GM12875 (cell line): ENCODE measurements around the gene CDH4.

Source experiments
- H3K4me3 ChIP-seq: one replicate; pipeline ENCODE4 v1.5.1; 2011; ENCODE audit warnings: low read depth, low read length, control low read depth
- TF ChIP-seq, protein P1 (sequence below): IDR thresholded peaks from 2 replicates; pipeline ENCODE4 v1.5.1; 2011; ENCODE audit warnings: low read depth, mild to moderate bottlenecking, control low read depth, inconsistent platforms, low read length, moderate library complexity, borderline replicate concordance; ENCODE audit not compliant: insufficient read depth

Gene CDH4

DNA sequence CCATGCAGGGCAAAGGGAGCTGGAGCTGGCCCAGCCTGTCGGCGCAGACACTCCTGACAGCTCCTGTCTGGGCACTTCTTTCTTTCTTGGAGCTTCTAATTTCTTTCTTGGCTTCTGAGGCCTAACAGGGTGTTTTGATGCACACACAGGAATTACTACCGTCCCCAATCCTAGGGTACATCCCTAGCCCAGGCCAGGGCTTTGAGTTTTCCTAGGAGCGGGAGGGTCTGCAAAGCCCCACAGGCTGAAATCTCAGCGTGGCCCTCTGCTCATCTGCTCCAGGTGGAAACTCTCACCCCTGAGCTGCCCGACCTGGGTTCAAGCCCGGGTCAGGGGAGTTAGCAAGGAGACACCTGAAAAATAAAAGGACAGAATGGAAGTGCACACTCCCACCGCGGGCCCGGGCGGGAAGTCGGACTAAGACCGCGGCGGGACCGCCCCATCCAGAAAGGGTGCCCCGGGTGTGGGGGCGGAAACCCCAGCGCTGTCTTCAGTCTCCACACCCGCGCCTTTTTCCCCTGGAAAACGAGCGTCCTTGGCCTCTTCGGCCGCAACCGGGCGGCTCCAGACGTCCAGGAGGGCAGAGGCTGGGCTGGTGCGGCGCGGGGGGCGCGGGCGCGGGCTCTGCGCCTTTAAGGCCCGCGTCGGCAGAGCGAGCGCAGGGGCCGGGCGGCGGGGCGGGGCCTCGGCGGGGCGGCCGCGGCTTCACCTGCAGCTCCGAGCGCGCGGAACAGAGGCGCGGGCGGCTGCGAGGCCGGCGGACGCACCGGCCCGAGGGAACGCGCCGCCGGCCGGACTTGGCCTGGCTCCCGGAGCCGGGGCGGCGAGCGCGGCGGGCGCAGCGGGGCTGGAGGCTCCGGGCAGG is at the start of gene CDH4:
Gene CDH4, plus strand, starts transcription at position 733 of the 865 bp plus-strand sequence.
- TF ChIP-seq, protein P1, sequence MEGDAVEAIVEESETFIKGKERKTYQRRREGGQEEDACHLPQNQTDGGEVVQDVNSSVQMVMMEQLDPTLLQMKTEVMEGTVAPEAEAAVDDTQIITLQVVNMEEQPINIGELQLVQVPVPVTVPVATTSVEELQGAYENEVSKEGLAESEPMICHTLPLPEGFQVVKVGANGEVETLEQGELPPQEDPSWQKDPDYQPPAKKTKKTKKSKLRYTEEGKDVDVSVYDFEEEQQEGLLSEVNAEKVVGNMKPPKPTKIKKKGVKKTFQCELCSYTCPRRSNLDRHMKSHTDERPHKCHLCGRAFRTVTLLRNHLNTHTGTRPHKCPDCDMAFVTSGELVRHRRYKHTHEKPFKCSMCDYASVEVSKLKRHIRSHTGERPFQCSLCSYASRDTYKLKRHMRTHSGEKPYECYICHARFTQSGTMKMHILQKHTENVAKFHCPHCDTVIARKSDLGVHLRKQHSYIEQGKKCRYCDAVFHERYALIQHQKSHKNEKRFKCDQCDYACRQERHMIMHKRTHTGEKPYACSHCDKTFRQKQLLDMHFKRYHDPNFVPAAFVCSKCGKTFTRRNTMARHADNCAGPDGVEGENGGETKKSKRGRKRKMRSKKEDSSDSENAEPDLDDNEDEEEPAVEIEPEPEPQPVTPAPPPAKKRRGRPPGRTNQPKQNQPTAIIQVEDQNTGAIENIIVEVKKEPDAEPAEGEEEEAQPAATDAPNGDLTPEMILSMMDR, result no peak
- no peak within 1 kb of the TSS for H3K4me3 ChIP-seq

DNA sequence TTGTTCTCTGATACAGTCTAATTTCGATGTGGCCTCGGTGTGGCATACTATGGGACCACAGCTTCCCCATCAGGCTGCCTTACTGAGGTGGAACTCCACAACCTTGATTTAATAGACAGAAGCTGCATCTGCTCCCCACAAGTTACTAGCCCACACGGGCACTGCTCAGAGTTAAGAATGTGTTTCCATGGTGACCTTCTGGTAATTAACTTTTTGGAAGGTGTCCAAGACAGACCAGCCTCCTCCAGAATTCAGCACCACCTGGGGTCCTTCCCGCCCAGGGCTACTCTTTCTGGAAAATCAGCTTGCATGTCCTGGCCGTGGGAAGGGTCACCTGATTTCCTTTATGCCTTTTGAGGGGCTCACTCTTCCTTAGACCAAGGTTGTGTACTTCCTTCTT is 48.7 kb upstream of the CDH4 start:
- TF ChIP-seq, protein P1, result no peak

DNA sequence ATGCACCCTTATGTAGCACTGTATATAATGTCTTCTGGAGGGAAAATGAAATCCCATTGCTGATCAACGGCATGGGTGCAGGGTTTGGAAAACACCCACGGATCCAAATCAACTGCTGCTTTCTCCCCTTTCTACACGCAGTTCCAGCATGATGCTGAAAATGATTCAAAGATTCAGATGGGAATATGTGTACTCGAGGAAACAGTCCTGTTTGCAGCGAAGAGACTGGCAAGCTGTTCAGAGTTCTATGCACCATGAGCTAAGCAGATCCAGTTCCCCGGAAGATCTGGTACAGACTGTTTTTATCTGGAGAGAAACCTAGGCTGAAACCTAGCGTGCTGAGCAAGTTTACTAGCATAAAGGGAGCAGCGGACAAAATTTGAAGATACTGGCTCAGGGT is 47.9 kb upstream of the CDH4 start:
- TF ChIP-seq, protein P1, result no peak

More for the DNA sequence above, 48.7 kb upstream of the CDH4 start:
- no peak overlapping the region for H3K4me3 ChIP-seq

DNA sequence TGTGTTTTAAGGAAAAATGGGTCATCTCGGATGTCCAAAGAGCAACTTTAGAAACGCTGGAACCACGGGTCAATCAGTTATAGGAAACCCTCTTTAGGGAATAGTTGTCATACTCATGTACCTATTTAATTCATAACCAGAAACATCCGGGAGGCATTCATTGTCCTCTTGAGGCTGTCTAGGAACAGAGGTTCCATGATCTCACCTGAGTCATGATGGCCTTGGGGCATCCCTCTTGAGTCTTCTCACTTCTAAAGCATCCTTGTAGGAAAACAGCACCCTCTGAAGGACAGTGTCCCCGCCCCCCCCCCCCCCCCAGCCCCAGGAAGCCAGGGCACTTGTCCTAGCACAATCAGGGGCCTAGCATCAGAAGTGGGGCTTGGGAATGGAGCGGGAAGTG is 46.3 kb upstream of the CDH4 start:
- TF ChIP-seq, protein P1, result no peak
- H3K4me3 ChIP-seq, result no peak overlapping the region

More for the DNA sequence above, 47.9 kb upstream of the CDH4 start:
- H3K4me3 ChIP-seq, result no peak overlapping the region

- no peak overlapping the region for H3K4me3 ChIP-seq
- TF ChIP-seq, protein P1, result no peak
Observed at GRCh38 chr20:61210862-61211261, 41.2 kb upstream of the CDH4 start.

GRCh38 chr20:61217848-61218247 is 34.2 kb upstream of the CDH4 start:
- TF ChIP-seq, protein P1, result no peak
- H3K4me3 ChIP-seq, result no peak overlapping the region

DNA sequence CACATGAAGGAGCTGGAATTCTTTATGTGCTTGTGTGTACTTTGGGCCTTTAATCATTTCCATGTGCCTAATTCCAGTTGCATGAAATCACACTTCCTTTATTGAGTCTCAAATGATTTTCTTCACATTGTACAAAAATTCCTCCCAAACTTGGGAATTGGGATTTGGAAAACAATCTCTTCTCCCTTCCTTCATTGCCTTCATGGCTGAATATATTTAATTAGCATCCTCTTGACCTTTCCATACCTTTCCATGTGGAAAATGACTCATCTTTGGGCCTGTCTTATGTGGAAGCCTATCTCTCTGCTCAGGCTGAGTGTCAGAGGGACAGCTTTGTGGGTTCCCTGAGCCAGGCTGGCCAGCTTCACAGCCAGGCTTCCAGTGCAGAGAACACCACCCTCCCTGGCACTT is 33.0 kb upstream of the CDH4 start:
- H3K4me3 ChIP-seq, result no peak overlapping the region
- TF ChIP-seq, protein P1, result no peak
